Measurements from ENCODE around the gene CTTNBP2NL. TPM values are rescaled to one million over a fixed set of nuclear protein-coding genes. Genes with fewer than 3 reads are reported as not detected.
"Not testable (repeated sequence)": the region's sequence is repeated elsewhere in the genome, so short reads cannot be mapped to it uniquely, and the experiment has no call there.

Gene CTTNBP2NL
- polyA plus RNA-seq, 1 donor: 43.5 TPM

GRCh38 chr1:112418099-112418892 lies 22.3 kb downstream of the CTTNBP2NL start:
- peak; percentile 15 for DNase-seq

DNA sequence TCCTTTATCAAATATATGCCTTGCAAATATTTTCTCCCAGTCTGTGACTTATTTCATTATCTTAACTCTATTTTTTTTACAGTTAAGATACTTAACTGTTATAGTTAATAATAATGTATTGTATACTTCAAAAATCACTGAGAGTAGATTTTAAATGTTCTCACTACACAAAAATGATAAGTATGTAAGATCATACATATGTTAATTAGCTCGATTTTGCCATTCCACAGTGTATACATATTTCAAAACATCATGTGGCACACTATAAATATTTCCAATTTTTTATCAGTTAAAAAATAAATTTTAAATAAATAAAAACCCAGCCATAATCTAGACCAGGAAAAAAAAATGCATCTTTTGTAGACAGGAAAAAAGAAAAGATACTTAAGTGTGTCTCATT lies 27.2 kb downstream of the CTTNBP2NL start:
- DNase-seq: no peak

GRCh38 chr1:112423666-112424065 lies 27.7 kb downstream of the CTTNBP2NL start:
- not testable (repeated sequence) for DNase-seq

GRCh38 chr1:112429749-112430148 lies 33.7 kb downstream of the CTTNBP2NL start:
- DNase-seq: no peak

DNA sequence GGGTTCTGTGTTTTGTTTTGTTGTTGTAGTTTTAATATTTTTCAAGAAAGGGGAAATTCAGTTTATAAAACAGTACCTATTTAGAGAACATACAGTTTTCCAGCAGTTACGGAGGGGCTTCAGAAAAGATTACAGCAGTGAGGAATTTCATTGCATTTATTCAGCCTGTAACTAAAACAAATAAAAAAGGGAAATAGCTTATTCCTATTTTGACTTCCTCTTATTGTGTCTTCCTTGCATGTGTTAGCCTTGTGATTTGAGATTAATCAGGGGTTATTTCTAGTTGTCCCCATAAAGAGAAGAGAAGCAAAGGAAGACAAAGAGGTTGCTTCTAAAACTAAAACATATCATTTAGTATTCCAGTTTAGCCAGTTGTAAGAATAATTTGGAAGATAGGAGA lies 35.0 kb downstream of the CTTNBP2NL start:
- DNase-seq: no peak

- DNase-seq: no peak
These were observed 39.4 kb downstream of the CTTNBP2NL start for GRCh38 chr1:112435448-112435847.

- no peak for DNase-seq
These were observed 40.6 kb downstream of the CTTNBP2NL start for GRCh38 chr1:112436384-112437156.

- not testable (repeated sequence) for DNase-seq
These were observed 42.1 kb downstream of the CTTNBP2NL start for GRCh38 chr1:112438156-112438555.

DNA sequence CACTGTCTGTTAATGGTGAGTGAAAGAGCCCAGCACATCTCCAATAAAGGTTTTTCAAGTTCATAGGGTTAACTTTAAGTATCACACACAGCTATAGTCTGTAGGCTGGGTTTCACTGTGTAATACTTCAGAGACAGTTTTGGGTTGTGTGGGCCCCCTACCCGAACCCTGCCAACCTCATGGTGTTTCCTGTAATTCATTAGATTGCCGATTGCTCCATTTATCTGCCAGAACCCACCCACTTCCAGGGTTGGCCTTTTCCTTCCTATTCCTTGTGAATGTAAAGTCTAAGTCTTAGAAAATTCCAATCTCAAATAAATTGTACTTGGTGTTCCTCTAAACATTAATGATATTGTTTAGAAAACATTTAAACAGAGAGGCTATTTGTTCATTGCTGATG lies 43.6 kb downstream of the CTTNBP2NL start:
- no peak for DNase-seq

DNA sequence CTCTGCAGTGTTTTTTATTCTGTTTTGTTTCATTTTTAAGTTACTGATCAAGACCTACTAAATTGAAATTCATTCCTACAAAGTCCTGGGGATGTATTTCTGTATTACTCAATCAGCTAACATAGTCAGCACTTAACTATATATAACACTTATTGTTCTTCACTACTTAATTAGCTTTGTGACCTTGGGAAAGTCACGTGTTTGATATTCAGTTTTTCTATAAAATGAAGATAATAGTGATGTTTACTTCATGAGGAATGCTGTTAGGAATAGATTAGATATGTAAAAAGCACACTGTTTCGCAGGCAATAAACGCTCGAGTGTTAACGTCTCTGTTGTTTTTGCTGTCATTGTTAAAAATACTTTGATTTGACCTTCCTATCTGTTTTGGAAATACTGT lies 44.6 kb downstream of the CTTNBP2NL start:
- DNase-seq: no peak

GRCh38 chr1:112444269-112444668 lies 48.3 kb downstream of the CTTNBP2NL start:
- DNase-seq: no peak

- DNase-seq: no peak
These were observed 49.6 kb downstream of the CTTNBP2NL start for GRCh38 chr1:112445596-112445995.

- DNase-seq: no peak
These were observed 50.4 kb downstream of the CTTNBP2NL start for GRCh38 chr1:112446411-112446810.

DNA sequence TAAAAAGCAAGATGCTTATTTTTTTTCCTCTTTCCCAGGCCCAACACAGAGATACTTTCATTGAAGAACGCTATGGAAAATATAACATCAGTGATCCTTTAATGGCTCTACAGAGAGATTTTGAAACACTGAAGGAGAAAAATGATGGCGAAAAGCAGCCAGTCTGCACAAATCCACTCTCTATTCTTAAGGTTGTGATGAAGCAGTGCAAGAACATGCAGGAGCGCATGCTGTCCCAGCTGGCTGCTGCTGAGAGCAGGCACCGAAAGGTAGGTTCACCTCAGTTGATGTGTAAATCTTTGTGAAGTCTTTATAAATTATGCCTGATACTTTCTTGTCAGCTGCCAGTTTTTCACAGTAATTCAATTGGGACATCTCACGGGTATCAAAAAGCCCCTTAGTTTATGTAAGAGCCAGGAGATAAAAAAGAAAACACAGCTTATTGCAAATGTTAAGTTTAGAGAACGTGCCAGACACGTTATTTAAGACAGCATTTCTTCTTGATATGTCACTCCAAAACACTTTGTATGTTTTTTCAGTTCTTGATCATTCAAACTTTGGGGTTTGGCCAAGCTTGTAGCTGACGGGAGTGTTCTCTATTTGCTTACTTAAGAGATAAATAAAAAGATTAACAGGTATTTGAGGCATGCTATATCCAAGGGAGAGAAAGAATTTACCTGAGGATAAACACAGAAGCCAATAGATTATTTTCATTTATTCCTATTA lies 53.1 kb downstream of the CTTNBP2NL start:
- DNase-seq: no peak

DNA sequence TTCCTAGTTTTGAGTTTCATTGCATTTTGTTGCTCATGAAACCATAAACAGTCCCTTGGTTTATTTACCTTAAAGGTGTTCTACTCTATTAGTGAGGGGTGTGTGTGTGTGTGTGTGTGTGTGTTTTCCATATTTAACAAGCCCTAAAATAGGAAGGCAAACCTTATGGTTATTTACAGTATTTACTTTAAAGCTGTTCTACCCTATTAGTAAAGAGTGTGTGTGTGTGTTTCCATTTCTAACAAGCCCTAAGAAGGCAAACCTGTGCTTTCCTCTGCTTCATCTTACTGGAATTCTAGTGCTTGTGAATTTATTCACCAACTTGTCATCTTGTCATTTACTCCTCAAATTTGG lies 53.6 kb downstream of the CTTNBP2NL start:
- no peak for DNase-seq

- no peak for DNase-seq
These were observed 54.8 kb downstream of the CTTNBP2NL start for GRCh38 chr1:112450773-112451172.

- not testable (repeated sequence) for DNase-seq
These were observed 55.3 kb downstream of the CTTNBP2NL start for GRCh38 chr1:112451301-112451700.

GRCh38 chr1:112453876-112454275 lies 57.9 kb downstream of the CTTNBP2NL start:
- no peak for DNase-seq

DNA sequence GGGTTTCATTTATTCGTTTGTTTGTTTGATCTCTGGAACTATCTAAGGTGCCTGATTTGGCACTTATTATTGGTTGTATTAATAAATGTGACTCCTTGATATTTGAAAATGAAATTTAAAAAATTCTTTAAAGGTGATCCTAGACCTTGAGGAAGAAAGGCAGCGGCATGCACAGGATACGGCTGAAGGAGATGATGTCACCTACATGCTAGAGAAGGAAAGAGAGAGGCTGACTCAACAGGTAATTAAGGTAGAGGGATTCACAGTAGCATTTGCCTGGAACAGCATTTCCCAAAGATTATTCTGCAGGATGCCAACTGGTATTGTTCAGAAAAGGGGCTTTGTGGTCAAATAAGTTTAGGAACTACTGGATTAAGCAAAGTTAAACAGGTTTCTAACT lies 58.3 kb downstream of the CTTNBP2NL start:
- no peak for DNase-seq

DNA sequence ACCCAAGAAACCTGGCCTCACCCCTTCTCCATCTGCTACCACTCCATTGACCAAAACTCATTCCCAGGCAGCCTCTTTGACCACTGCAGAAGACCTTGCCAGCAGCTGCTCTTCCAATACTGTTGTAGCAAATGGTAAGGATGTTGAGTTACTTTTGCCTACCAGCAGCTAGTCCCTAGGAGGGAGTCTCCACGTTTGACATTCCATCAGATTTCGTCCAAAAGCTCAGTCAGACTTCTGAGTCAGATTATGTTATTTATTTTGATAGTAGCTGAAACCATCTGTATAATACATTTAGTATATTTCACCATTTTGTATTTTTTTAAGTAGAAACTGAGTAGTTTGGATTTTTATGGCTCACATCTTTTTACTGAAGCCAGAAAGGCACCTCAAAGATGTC lies 61.2 kb downstream of the CTTNBP2NL start:
- DNase-seq: no peak

DNA sequence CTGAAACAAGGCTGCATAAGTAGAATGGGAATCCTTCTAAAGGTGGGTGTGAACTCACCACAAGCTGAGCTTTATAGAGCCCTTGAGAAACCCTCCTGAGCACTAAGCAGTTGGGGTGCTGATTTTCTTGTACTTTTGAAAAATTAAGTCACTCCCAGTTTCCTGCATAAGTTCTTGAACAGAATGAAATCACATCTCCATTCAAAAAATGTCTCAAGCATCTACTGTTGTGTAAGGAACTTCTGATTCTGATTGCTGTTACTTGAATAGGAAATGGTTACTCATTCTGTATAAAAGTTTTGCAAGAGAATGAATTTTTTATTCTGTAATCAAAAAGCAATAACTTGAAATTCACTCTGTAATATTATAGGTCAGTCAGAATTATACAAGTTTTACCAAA lies 61.9 kb downstream of the CTTNBP2NL start:
- no peak for DNase-seq

DNA sequence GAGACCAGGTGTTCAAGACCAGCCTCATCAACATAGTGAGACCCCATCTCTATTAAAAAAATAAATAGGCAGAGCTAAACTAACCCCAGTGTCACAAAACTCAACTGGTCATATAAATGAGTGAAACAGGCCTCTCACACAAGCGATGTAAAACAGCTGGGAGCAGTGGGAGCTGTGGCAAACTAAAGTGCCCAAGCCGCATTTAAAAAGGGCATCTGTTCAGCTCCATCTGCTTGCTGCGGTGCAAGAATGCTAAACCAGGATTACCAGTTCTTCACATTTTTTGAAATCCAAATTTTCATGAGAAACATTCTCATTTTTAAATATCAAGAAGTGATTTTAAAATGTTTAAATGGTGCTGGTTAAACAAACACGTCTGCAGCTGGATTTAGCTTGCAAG lies 62.7 kb downstream of the CTTNBP2NL start:
- DNase-seq: no peak

GRCh38 chr1:112460615-112461014 lies 64.6 kb downstream of the CTTNBP2NL start:
- DNase-seq: no peak
